ENCODE results near the gene BPIFB4. TPM values are rescaled to one million over a fixed set of nuclear protein-coding genes. Genes with fewer than 3 reads are reported as not detected.
"Not testable (repeated sequence)": the region's sequence is repeated elsewhere in the genome, so short reads cannot be mapped to it uniquely, and the experiment has no call there.

BPIFB4 gene
- total RNA-seq, 1 experiment from 2014 or later: not detected

- no peak for DNase-seq (ENCODE audit: low read depth)
These were observed 5.3 kb downstream of the BPIFB4 start for GRCh38 chr20:33084722-33085121.

GRCh38 chr20:33086052-33086722 is 6.7 kb downstream of the BPIFB4 start:
- DNase-seq (ENCODE audit: low read depth): peak; percentile 9

GRCh38 chr20:33091147-33091546 is 11.7 kb downstream of the BPIFB4 start:
- DNase-seq (ENCODE audit: low read depth): no peak

- no peak for DNase-seq (ENCODE audit: low read depth)
These were observed 12.2 kb downstream of the BPIFB4 start for GRCh38 chr20:33091693-33092092.

GRCh38 chr20:33092361-33092760 is 12.9 kb downstream of the BPIFB4 start:
- peak; percentile 24 for DNase-seq (ENCODE audit: low read depth)

- no peak for DNase-seq (ENCODE audit: low read depth)
These were observed 13.6 kb downstream of the BPIFB4 start for GRCh38 chr20:33093074-33093473.

- no peak for DNase-seq (ENCODE audit: low read depth)
These were observed 14.1 kb downstream of the BPIFB4 start for GRCh38 chr20:33093582-33093981.

GRCh38 chr20:33095249-33095648 is 15.8 kb downstream of the BPIFB4 start:
- DNase-seq (ENCODE audit: low read depth): no peak

GRCh38 chr20:33095902-33096584 is 16.6 kb downstream of the BPIFB4 start:
- peak; percentile 67 for DNase-seq (ENCODE audit: low read depth)

GRCh38 chr20:33097001-33097400 is 17.6 kb downstream of the BPIFB4 start:
- DNase-seq (ENCODE audit: low read depth): no peak

- peak; percentile 13 for DNase-seq (ENCODE audit: low read depth)
These were observed 20.5 kb downstream of the BPIFB4 start for GRCh38 chr20:33099843-33100538.

GRCh38 chr20:33103556-33103955 is 24.1 kb downstream of the BPIFB4 start:
- DNase-seq (ENCODE audit: low read depth): no peak

- DNase-seq (ENCODE audit: low read depth): no peak
These were observed 24.9 kb downstream of the BPIFB4 start for GRCh38 chr20:33104336-33104735.

- DNase-seq (ENCODE audit: low read depth): no peak
These were observed 26.0 kb downstream of the BPIFB4 start for GRCh38 chr20:33105316-33105924.

GRCh38 chr20:33106058-33106620 is 26.7 kb downstream of the BPIFB4 start:
- not testable (repeated sequence) for DNase-seq (ENCODE audit: low read depth)

GRCh38 chr20:33108661-33109060 is 29.2 kb downstream of the BPIFB4 start:
- no peak for DNase-seq (ENCODE audit: low read depth)

GRCh38 chr20:33110147-33110825 is 30.8 kb downstream of the BPIFB4 start:
- peak; percentile 34 for DNase-seq (ENCODE audit: low read depth)

- no peak for DNase-seq (ENCODE audit: low read depth)
These were observed 31.9 kb downstream of the BPIFB4 start for GRCh38 chr20:33111306-33111705.

GRCh38 chr20:33112547-33113386 is 33.3 kb downstream of the BPIFB4 start:
- DNase-seq (ENCODE audit: low read depth): no peak

GRCh38 chr20:33113387-33113908 is 34.0 kb downstream of the BPIFB4 start:
- no peak for DNase-seq (ENCODE audit: low read depth)

Data from HT1080 (cell line).